B cell (primary cell): ENCODE data around the gene SYCE3. TPM values are rescaled to one million over a fixed set of nuclear protein-coding genes. Genes with fewer than 3 reads are reported as not detected.

Source experiments
- ATAC-seq: fragments of 200-7000 bp; cut with Tn5 transposase; one replicate; pipeline ENCODE4 v1.10.0; 2021; ENCODE audit warnings: low read depth, mild to moderate bottlenecking, moderate number of reproducible peaks, moderate library complexity
- CTCF ChIA-PET: fragments of 350-600 bp; sonication (Branson Sonifier 250); formaldehyde crosslinking; loops from one replicate; lab custom pipeline; 2021; ENCODE audit warnings: antibody characterized with exemption, inconsistent platforms; lab: Charles Lee
- POLR2A ChIA-PET: fragments of 350-600 bp; sonication (Branson Sonifier 250); formaldehyde crosslinking; loops from one replicate; lab custom pipeline; 2021; ENCODE audit warnings: antibody characterized with exemption; lab: Charles Lee
- DNase-seq: peaks from one replicate; pipeline ENCODE4 v3.0.0; 2013
- H2AFZ ChIP-seq: 2 replicates; pipeline ENCODE4 v1.6.1; 2012; ENCODE audit warnings: mild to moderate bottlenecking, low read depth, low read length; ENCODE audit not compliant: insufficient read depth, poor library complexity, severe bottlenecking
- H3K27ac ChIP-seq, 2 donors: 1 replicate in 1 of 2; 2 replicates in 1 of 2; pipeline ENCODE4 v1.5.1; 2012 to 2013; ENCODE audit warnings: low read length in 2 of 2, mild to moderate bottlenecking in 2 of 2, moderate library complexity in 1 of 2
- H3K27me3 ChIP-seq, 4 experiments: fragments of 200-600 bp in 1 of 4; sonication (generic) in 1 of 4; replicated peaks in 1 of 4; 1 replicate in 2 of 4; 2 replicates in 2 of 4; pipeline versions ENCODE4 v1.6.1 to v1.7.0; 2013 to 2016; ENCODE audit warnings: low read length in 3 of 4, mild to moderate bottlenecking in 2 of 4, mixed read lengths in 1 of 4, moderate library complexity in 1 of 4; ENCODE audit not compliant: insufficient read depth in 4 of 4, control insufficient read depth in 3 of 4; ENCODE audit errors: control extremely low read depth in 1 of 4
- H3K36me3 ChIP-seq, 2 experiments: replicated peaks in 1 of 2; 1 replicate in 1 of 2; 2 replicates in 1 of 2; pipeline versions ENCODE4 v1.6.1 to v1.7.1; 2013; ENCODE audit warnings: low read length in 1 of 2; ENCODE audit not compliant: insufficient read depth in 2 of 2, control insufficient read depth in 1 of 2; ENCODE audit errors: control extremely low read depth in 1 of 2, extremely low read depth in 1 of 2
- H3K4me1 ChIP-seq, 2 donors: fragments of 200-600 bp in 1 of 2; sonication (generic) in 1 of 2; 1 replicate in 1 of 2; 2 replicates in 1 of 2; pipeline versions ENCODE4 v1.5.1 to v1.6.1; 2013 to 2017; ENCODE audit warnings: low read length in 2 of 2; ENCODE audit not compliant: control insufficient read depth in 2 of 2, insufficient read depth in 2 of 2
- H3K4me2 ChIP-seq: replicated peaks from 2 replicates; pipeline ENCODE3; 2012; ENCODE audit warnings: mild to moderate bottlenecking, low read depth, low read length; ENCODE audit not compliant: poor library complexity, severe bottlenecking
- H3K4me3 ChIP-seq, 5 experiments: fragments of 200-600 bp in 1 of 5; sonication (generic) in 1 of 5; 1 replicate in 3 of 5; 2 replicates in 2 of 5; pipeline versions ENCODE4 v1.5.1 to v1.7.0; 2011 to 2016; ENCODE audit warnings: low read length in 4 of 5, mild to moderate bottlenecking in 4 of 5, low read depth in 2 of 5, control low read depth in 1 of 5, moderate library complexity in 1 of 5; ENCODE audit not compliant: insufficient read depth in 1 of 5; ENCODE audit errors: control extremely low read depth in 1 of 5, extremely low read depth in 1 of 5
- H3K79me2 ChIP-seq: fragments of 200-600 bp; sonication (generic); one replicate; pipeline ENCODE4 v1.6.0; 2016; ENCODE audit warnings: low read length; ENCODE audit not compliant: control insufficient read depth, insufficient read depth
- H3K9ac ChIP-seq: fragments of 200-600 bp; sonication (generic); 2 replicates; pipeline ENCODE4 v1.6.1; 2017; ENCODE audit warnings: mild to moderate bottlenecking, low read length, moderate library complexity
- H3K9me3 ChIP-seq, 3 donors: one replicate each; pipeline versions ENCODE4 v1.6.1 to v1.7.1; 2013; ENCODE audit warnings: low read length in 2 of 3; ENCODE audit not compliant: control insufficient read depth in 2 of 3, insufficient read depth in 1 of 3; ENCODE audit errors: control extremely low read depth in 1 of 3
- H4K20me1 ChIP-seq: 2 replicates; pipeline ENCODE4 v1.6.0; 2012; ENCODE audit warnings: mild to moderate bottlenecking, low read length; ENCODE audit not compliant: insufficient read depth, control insufficient read depth, poor library complexity, severe bottlenecking
- H3K27ac Mint-ChIP-seq: one replicate; pipeline ENCODE4 v1.8.0; 2021; ENCODE audit warnings: mixed read lengths
- H3K27me3 Mint-ChIP-seq: one replicate; pipeline ENCODE4 v1.8.0; 2021; ENCODE audit warnings: mixed read lengths
- H3K4me1 Mint-ChIP-seq: one replicate; pipeline ENCODE4 v1.8.0; 2021; ENCODE audit warnings: mixed read lengths
- H3K4me3 Mint-ChIP-seq: one replicate; pipeline ENCODE4 v1.8.0; 2021; ENCODE audit warnings: mixed read lengths
- H3K9me3 Mint-ChIP-seq: one replicate; pipeline ENCODE4 v1.8.0; 2022; ENCODE audit warnings: mixed read lengths; ENCODE audit not compliant: insufficient read depth
- CTCF ChIP-seq: fragments of 200-600 bp; IDR thresholded peaks from one replicate; pipeline ENCODE4 v1.8.0; 2022; ENCODE audit warnings: antibody characterized with exemption, mild to moderate bottlenecking
- EZH2 ChIP-seq: IDR thresholded peaks from 2 replicates; pipeline ENCODE4 v1.6.1; 2012; ENCODE audit warnings: borderline replicate concordance, low read depth, mild to moderate bottlenecking, moderate library complexity, low read length; ENCODE audit not compliant: insufficient read depth, poor library complexity, severe bottlenecking
- WGBS: methylation state at CpG from one replicate; pipeline ENCODE4 v1.1.5; 2013; ENCODE audit warnings: missing lambda C conversion rate; ENCODE audit not compliant: insufficient coverage; 5-methylcytosine and 5-hydroxymethylcytosine counted together
- intact Hi-C: fragments of 100-400 bp; cut with micrococcal nuclease; formaldehyde crosslinking; loops from one replicate; pipeline ENCODE4 v1.10.0; 2022
- polyA plus RNA-seq: library from polyadenylated mRNA; depleted of rRNA; stranded (reverse); fragments of >200 nt; gene quantifications from 2 replicates; pipeline ENCODE4 v1.2.3, GENCODE V29; 2012
- total RNA-seq, 2 donors: library from RNA; stranded (reverse); fragments of 120-200 nt in 1 of 2; gene quantifications; 1 replicate in 1 of 2; 2 replicates in 1 of 2; pipeline versions ENCODE4 v1.2.3 to v1.2.4, GENCODE V29; 2013 to 2022

The SYCE3 gene
- total and polyA plus RNA-seq, 2 donors (not counting 1 experiment from before 2014, with no cell fraction given): not detected

DNA sequence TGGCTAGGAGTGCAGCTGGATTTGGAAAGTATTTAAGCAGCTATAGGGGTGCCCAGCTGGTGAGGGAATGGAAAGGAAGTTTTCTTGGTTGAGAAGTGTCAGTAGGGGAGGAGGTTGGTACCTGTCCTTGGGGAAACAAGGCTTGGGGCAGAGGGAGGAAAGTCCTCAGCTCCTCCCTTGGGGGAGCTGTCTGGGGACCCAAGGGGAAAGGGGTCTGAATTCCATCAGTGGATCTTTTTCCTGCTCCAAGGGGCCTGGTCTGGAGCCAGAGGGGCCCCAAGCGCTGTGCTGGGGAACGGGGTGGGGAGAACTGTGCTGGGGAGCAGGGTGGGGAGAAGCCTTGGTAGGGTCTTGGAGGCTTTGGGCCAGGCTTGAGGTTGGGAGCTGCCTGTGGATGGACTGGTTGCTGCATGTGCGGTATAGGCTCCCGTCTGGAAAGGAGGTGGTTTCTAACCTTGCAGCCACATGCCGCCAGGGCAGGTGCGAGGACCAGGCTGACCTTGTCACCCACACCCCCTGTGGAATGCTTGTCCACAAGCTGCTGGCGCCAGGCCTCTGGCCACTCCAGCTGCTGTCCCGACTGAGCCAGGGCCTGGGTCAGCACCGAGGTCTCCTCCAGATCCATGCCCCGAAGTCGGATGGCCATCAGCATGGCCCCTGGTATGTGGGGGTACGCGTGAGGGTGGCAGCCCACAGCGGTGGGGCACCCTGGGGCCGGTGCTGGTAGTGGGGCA is 33.9 kb downstream of the SYCE3 start:
- DNase-seq (peak; percentile 50), ATAC-seq (no peak)
- H3K4me1 ChIP-seq: peaks cover 26 to 67% of the 10 kb centered on the region in 2 donors
- intact Hi-C loops: loop anchor here (5.0 kb wide), 1 partner anchor 57 kb away; no protein-coding TSS in a partner anchor
- peaks cover 0 to 9% (median 0%) of the 10 kb centered on the region in 3 donors for H3K9me3 ChIP-seq
- no peaks in the 10 kb centered on the region for H3K27me3 ChIP-seq
- Mint-ChIP-seq H3K27me3 (no peaks in the 10 kb centered on the region), H3K4me1 (peaks cover 49% of the 10 kb centered on the region), H3K27ac (peak overlapping the region; percentile 83), H3K4me3 (peak overlapping the region; percentile 86), H3K9me3 (no peaks in the 10 kb centered on the region)
- 72% methylated on average over 15 of the region's 15 CpGs for WGBS
- ChIA-PET POLR2A (interaction anchor here (1.3 to 5.4 kb wide), 6 partner anchors 12 to 92 kb away, joined by 3 to 104 read pairs (median 12); partner anchors contain the start of genes KLHDC7B, LMF2 and NCAPH2), CTCF (interaction anchor here (1.1 to 5.5 kb wide), 5 partner anchors 10 to 93 kb away, joined by 3 to 81 read pairs (median 11); partner anchors contain the start of gene SYCE3)
- peak overlapping the region; percentile 81 to 99 for H3K27ac ChIP-seq
- H3K36me3 ChIP-seq: no peaks in the 10 kb centered on the region
- no peak for TF ChIP-seq EZH2
- TF ChIP-seq CTCF: no peak
- peak overlapping the region in 4 of 5 experiments; percentile 36 to 95 (median 91) for H3K4me3 ChIP-seq
- peak overlapping the region; percentile 84 for H3K4me2 ChIP-seq
- peaks cover 24% of the 10 kb centered on the region for H3K79me2 ChIP-seq
- H2AFZ ChIP-seq: no peak overlapping the region
- peaks cover 15% of the 10 kb centered on the region for H4K20me1 ChIP-seq
- H3K9ac ChIP-seq: peak overlapping the region; percentile 97
